IMR-90 (cell line): ENCODE measurements around the gene PAF1. TPM values are rescaled to one million over a fixed set of nuclear protein-coding genes. Genes with fewer than 3 reads are reported as not detected.
A peak's percentile ranks its signal among the peaks of the same experiment; 100 is the strongest.

Source experiments
- ATAC-seq: fragments of 200-7000 bp; cut with Tn5 transposase; 2 replicates; pipeline ENCODE4 v1.9.1; 2020; ENCODE audit warnings: low read depth, mild to moderate bottlenecking, moderate library complexity
- BruUV-seq: library from RNA; stranded (reverse); fragments of 400-500 nt; replicated peaks from 2 replicates; lab custom pipeline; 2021; lab: Mats Ljungman, UMichigan
- CTCF ChIA-PET: fragments of 300-600 bp; formaldehyde crosslinking; extraction: SDS; loops from one replicate; lab custom pipeline; 2021; ENCODE audit warnings: antibody characterized with exemption; lab: Yijun Ruan, JAX
- POLR2A ChIA-PET: fragments of 300-600 bp; sonication (Branson Sonifier 250); formaldehyde crosslinking; loops from one replicate; lab custom pipeline; 2022; ENCODE audit warnings: antibody characterized with exemption; ENCODE audit not compliant: unreplicated experiment; lab: Charles Lee
- DNase-seq: peaks from one replicate; pipeline ENCODE4 v3.0.0; 2013
- H2AFZ ChIP-seq: replicated peaks from 2 replicates; pipeline ENCODE3; 2013; ENCODE audit warnings: low read length, mild to moderate bottlenecking; ENCODE audit not compliant: poor library complexity
- H2AK5ac ChIP-seq: 2 replicates; pipeline ENCODE4 v1.6.1; 2013; ENCODE audit warnings: low read depth, low read length, inconsistent platforms
- H2AK9ac ChIP-seq: replicated peaks from 2 replicates; pipeline ENCODE3; 2013; ENCODE audit warnings: mild to moderate bottlenecking, low read depth, low read length, moderate library complexity; ENCODE audit not compliant: poor library complexity
- H2BK120ac ChIP-seq: 2 replicates; pipeline ENCODE4 v1.6.1; 2013; ENCODE audit warnings: low read depth, low read length, inconsistent platforms
- H2BK15ac ChIP-seq: 3 replicates; pipeline ENCODE4 v1.6.1; 2013; ENCODE audit warnings: low read depth, low read length, inconsistent platforms
- H2BK20ac ChIP-seq: 2 replicates; pipeline ENCODE4 v1.6.1; 2013; ENCODE audit warnings: low read depth, mild to moderate bottlenecking, inconsistent platforms, low read length, moderate library complexity
- H2BK5ac ChIP-seq: 2 replicates; pipeline ENCODE4 v1.6.1; 2013; ENCODE audit warnings: mild to moderate bottlenecking, low read depth, low read length, inconsistent platforms; ENCODE audit not compliant: poor library complexity, severe bottlenecking
- H3K14ac ChIP-seq: replicated peaks from 2 replicates; pipeline ENCODE4 v1.6.1; 2013; ENCODE audit warnings: low read depth, low read length, inconsistent platforms
- H3K18ac ChIP-seq: 2 replicates; pipeline ENCODE4 v1.6.1; 2013; ENCODE audit warnings: low read depth, low read length, control low read depth
- H3K23ac ChIP-seq: 2 replicates; pipeline ENCODE4 v1.6.1; 2013; ENCODE audit warnings: low read depth, low read length, inconsistent platforms
- H3K27ac ChIP-seq: 2 replicates; pipeline ENCODE4 v1.5.1; 2013; ENCODE audit warnings: mild to moderate bottlenecking, control low read depth, low read length; ENCODE audit not compliant: insufficient read depth
- H3K27me3 ChIP-seq: 2 replicates; pipeline ENCODE4 v1.6.1; 2013; ENCODE audit warnings: low read length; ENCODE audit not compliant: control insufficient read depth, insufficient read depth
- H3K36me3 ChIP-seq: 2 replicates; pipeline ENCODE4 v1.6.1; 2013; ENCODE audit warnings: low read length, mixed read lengths; ENCODE audit not compliant: control insufficient read depth, insufficient read depth
- H3K4ac ChIP-seq: 2 replicates; pipeline ENCODE4 v1.6.1; 2013; ENCODE audit warnings: low read depth, low read length, inconsistent platforms
- H3K4me1 ChIP-seq: 2 replicates; pipeline ENCODE4 v1.6.1; 2013; ENCODE audit warnings: low read length, mixed read lengths; ENCODE audit not compliant: control insufficient read depth, insufficient read depth
- H3K4me2 ChIP-seq: 2 replicates; pipeline ENCODE4 v1.6.1; 2013; ENCODE audit warnings: low read depth, mild to moderate bottlenecking, control low read depth, low read length, moderate library complexity
- H3K4me3 ChIP-seq: 2 replicates; pipeline ENCODE4 v1.5.1; 2013; ENCODE audit warnings: low read depth, mild to moderate bottlenecking, control low read depth, low read length, moderate library complexity; ENCODE audit not compliant: insufficient read depth
- H3K56ac ChIP-seq: 2 replicates; pipeline ENCODE4 v1.6.1; 2013; ENCODE audit warnings: low read length, inconsistent platforms; ENCODE audit not compliant: insufficient read depth; ENCODE audit errors: extremely low read depth
- H3K79me1 ChIP-seq, 2 experiments: 2 replicates each; pipeline ENCODE4 v1.6.1; 2013; ENCODE audit warnings: low read length in 2 of 2, inconsistent platforms in 1 of 2, low read depth in 1 of 2
- H3K9ac ChIP-seq: 2 replicates; pipeline ENCODE4 v1.6.1; 2013; ENCODE audit warnings: low read depth, low read length, control low read depth
- H3K9me1 ChIP-seq: 2 replicates; pipeline ENCODE4 v1.6.1; 2013; ENCODE audit warnings: low read length, inconsistent platforms; ENCODE audit not compliant: insufficient read depth
- H3K9me3 ChIP-seq: 2 replicates; pipeline ENCODE4 v1.6.1; 2013; ENCODE audit warnings: low read length; ENCODE audit not compliant: control insufficient read depth, insufficient read depth
- H4K20me1 ChIP-seq: 2 replicates; pipeline ENCODE4 v1.6.1; 2013; ENCODE audit warnings: low read length, inconsistent platforms; ENCODE audit not compliant: insufficient read depth
- H4K5ac ChIP-seq: 2 replicates; pipeline ENCODE4 v1.6.1; 2013; ENCODE audit warnings: mild to moderate bottlenecking, low read depth, low read length, control low read depth
- H4K8ac ChIP-seq, 2 experiments: 2 replicates each; pipeline ENCODE4 v1.6.1; 2013; ENCODE audit warnings: low read depth in 2 of 2, low read length in 2 of 2, control low read depth in 1 of 2, inconsistent platforms in 1 of 2
- H4K91ac ChIP-seq: 2 replicates; pipeline ENCODE4 v1.6.1; 2013; ENCODE audit warnings: low read depth, low read length, inconsistent platforms; ENCODE audit not compliant: insufficient read depth
- BHLHE40 ChIP-seq: fragments of 150-350 bp; IDR thresholded peaks from 2 replicates; pipeline ENCODE4 v1.6.1; 2016; ENCODE audit warnings: mild to moderate bottlenecking, low read depth, low read length
- CHD1 ChIP-seq: IDR thresholded peaks from 2 replicates; pipeline ENCODE4 v1.6.1; 2012; ENCODE audit warnings: low read depth, low read length, improper control_type of control experiment
- FOS ChIP-seq: fragments of 150-350 bp; IDR thresholded peaks from 2 replicates; pipeline ENCODE4 v1.6.1; 2016; ENCODE audit warnings: low read depth, low read length
- MAFK ChIP-seq: IDR thresholded peaks from 2 replicates; pipeline ENCODE4 v1.6.1; 2012; ENCODE audit warnings: low read depth, low read length, improper control_type of control experiment
- MAZ ChIP-seq: IDR thresholded peaks from 2 replicates; pipeline ENCODE4 v1.6.1; 2012; ENCODE audit warnings: low read depth, mild to moderate bottlenecking, low read length, improper control_type of control experiment, moderate library complexity, borderline replicate concordance
- MXI1 ChIP-seq: IDR thresholded peaks from 2 replicates; pipeline ENCODE4 v1.6.1; 2012; ENCODE audit warnings: low read depth, mild to moderate bottlenecking, low read length, moderate library complexity, borderline replicate concordance
- NFE2L2 ChIP-seq: fragments of 150-350 bp; IDR thresholded peaks from 2 replicates; pipeline ENCODE4 v1.6.1; 2016; ENCODE audit warnings: low read depth, mild to moderate bottlenecking, low read length
- POLR2A ChIP-seq: IDR thresholded peaks from 2 replicates; pipeline ENCODE4 v1.6.1; 2012; ENCODE audit warnings: mild to moderate bottlenecking, low read depth, low read length
- RAD21 ChIP-seq: IDR thresholded peaks from 2 replicates; pipeline ENCODE4 v1.6.1; 2012; ENCODE audit warnings: low read length, improper control_type of control experiment
- RFX5 ChIP-seq: IDR thresholded peaks from 2 replicates; pipeline ENCODE4 v1.8.0; 2012; ENCODE audit warnings: low read depth, mild to moderate bottlenecking, low read length, moderate library complexity
- SMC3 ChIP-seq: fragments of 150-350 bp; IDR thresholded peaks from 2 replicates; pipeline ENCODE4 v1.6.1; 2016; ENCODE audit warnings: low read depth, mild to moderate bottlenecking, antibody characterized with exemption, low read length, moderate library complexity
- WGBS, 2 experiments: methylation state at CpG; one replicate each; pipeline versions ENCODE4 v1.1.5 to v1.1.7; 2013; ENCODE audit warnings: missing lambda C conversion rate in 2 of 2; ENCODE audit not compliant: insufficient read length in 1 of 2; ENCODE audit errors: extremely low coverage in 2 of 2; 5-methylcytosine and 5-hydroxymethylcytosine counted together
- dilution Hi-C: fragments of 300-500 bp; cut with HindIII; formaldehyde crosslinking; loops from one replicate; pipeline ENCODE4 v1.14.3; 2018; ENCODE audit warnings: low sequenced_read_pairs; ENCODE audit not compliant: unreplicated experiment
- in situ Hi-C: fragments of 300-500 bp; cut with MboI; formaldehyde crosslinking; loops from 3 replicates; pipeline ENCODE4 v1.14.3; 2019; ENCODE audit warnings: low sequenced_read_pairs, inconsistent platforms, mixed read lengths
- intact Hi-C: fragments of 100-400 bp; cut with micrococcal nuclease; formaldehyde crosslinking; loops from 2 replicates; pipeline ENCODE4 v1.10.0; 2022
- polyA plus RNA-seq, 3 experiments: library from polyadenylated mRNA; depleted of rRNA; stranded (reverse); fragments of >200 nt; gene quantifications; 2 replicates each; pipeline ENCODE4 v1.2.3, GENCODE V29; 2012; ENCODE audit warnings: low replicate concordance in 1 of 3
- total RNA-seq: library from RNA; depleted of rRNA; stranded (reverse); fragments of >200 nt; gene quantifications from 2 replicates; pipeline ENCODE4 v1.2.3, GENCODE V29; 2012
- TF ChIP-seq, protein P1 (sequence below): fragments of 150-350 bp; IDR thresholded peaks from 2 replicates; pipeline ENCODE4 v1.6.1; 2017; ENCODE audit warnings: mild to moderate bottlenecking, antibody characterized with exemption, low read length, low read depth
- TF ChIP-seq, protein P2 (sequence below): fragments of 150-350 bp; IDR thresholded peaks from 2 replicates; pipeline ENCODE4 v1.6.1; 2016; ENCODE audit warnings: low read depth, mild to moderate bottlenecking, low read length, moderate library complexity, borderline replicate concordance

The PAF1 gene
- total and polyA plus RNA-seq, 2 of the 4 experiments (the other 2 are of a cell fraction): 45.7 to 54.3 TPM

- Histone ChIP-seq H4K20me1 (peaks cover 33% of the 10 kb centered on the region), H3K18ac (peak overlapping the region; percentile 96), H3K9me1 (peaks cover 10% of the 10 kb centered on the region), H4K8ac (peak overlapping the region; percentile 86 to 90), H2AK9ac (peak overlapping the region; percentile 100), H3K27ac (peak overlapping the region; percentile 95), H3K9ac (peak overlapping the region; percentile 82), H2BK120ac (peak overlapping the region; percentile 98), H4K5ac (peak overlapping the region; percentile 95), H3K9me3 (no peaks in the 10 kb centered on the region), H2AK5ac (peak overlapping the region; percentile 97), H2AFZ (peak overlapping the region; percentile 69), H3K4me1 (peaks cover 26% of the 10 kb centered on the region), H3K4me2 (peak overlapping the region; percentile 87), H3K4ac (peak overlapping the region; percentile 99), H3K4me3 (peak overlapping the region; percentile 29), H2BK15ac (peak overlapping the region; percentile 95; the same call in 2 of the 3 replicates), H2BK20ac (peak overlapping the region; percentile 85), H4K91ac (peak overlapping the region; percentile 99), H3K14ac (peak overlapping the region; percentile 95), H3K27me3 (no peaks in the 10 kb centered on the region), H2BK5ac (peak overlapping the region; percentile 94), H3K56ac (peak overlapping the region; percentile 96), H3K79me1 (peaks cover 0 to 42% of the 10 kb centered on the region in 2 experiments; a peak in 2 of 4 replicates), H3K36me3 (peaks cover 11% of the 10 kb centered on the region), H3K23ac (peak overlapping the region; percentile 79; the same call in 1 of the 2 replicates)
- ChIA-PET CTCF (interaction anchor here (0.9 kb wide), 1 partner anchor 8 kb away, joined by 3 read pairs; no protein-coding TSS in a partner anchor), POLR2A (interaction anchor here (0.5 to 0.8 kb wide), 5 partner anchors 8 to 1393 kb away, joined by 3 to 12 read pairs (median 6); partner anchors contain the start of genes PLEKHG2 and SUPT5H)
- in situ Hi-C loops: no loop called here
- ATAC-seq (peak; percentile 59), DNase-seq (peak; percentile 99)
- no TSS peak for BruUV-seq
- intact Hi-C loops: loop anchor here (1.0 to 2.0 kb wide), 2 partner anchors 9 to 129 kb away; partner anchors contain the start of genes EID2B and PLEKHG2
- WGBS, 2 experiments: 0% methylated on average over 6 of the region's 43 CpGs; no CpG with 5 or more reads in 1 of the 2 experiments
- dilution Hi-C loops: no loop called here
- TF ChIP-seq, protein P1, sequence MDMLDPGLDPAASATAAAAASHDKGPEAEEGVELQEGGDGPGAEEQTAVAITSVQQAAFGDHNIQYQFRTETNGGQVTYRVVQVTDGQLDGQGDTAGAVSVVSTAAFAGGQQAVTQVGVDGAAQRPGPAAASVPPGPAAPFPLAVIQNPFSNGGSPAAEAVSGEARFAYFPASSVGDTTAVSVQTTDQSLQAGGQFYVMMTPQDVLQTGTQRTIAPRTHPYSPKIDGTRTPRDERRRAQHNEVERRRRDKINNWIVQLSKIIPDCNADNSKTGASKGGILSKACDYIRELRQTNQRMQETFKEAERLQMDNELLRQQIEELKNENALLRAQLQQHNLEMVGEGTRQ: peak; percentile 32; the same call in 1 of the 2 replicates
- TF ChIP-seq MAZ: peak; percentile 95
- peak; percentile 82; the same call in 1 of the 2 replicates for TF ChIP-seq CHD1
- no peak for TF ChIP-seq MXI1
- TF ChIP-seq POLR2A: peak; percentile 82
- peak; percentile 94 for TF ChIP-seq FOS
- TF ChIP-seq MAFK: peak; percentile 83
- 0 out of 2 replicates have a peak, but pooled peaks have one; percentile 1 for TF ChIP-seq SMC3
- peak; percentile 100 for TF ChIP-seq BHLHE40
- no peak for TF ChIP-seq RFX5
- TF ChIP-seq, protein P2, sequence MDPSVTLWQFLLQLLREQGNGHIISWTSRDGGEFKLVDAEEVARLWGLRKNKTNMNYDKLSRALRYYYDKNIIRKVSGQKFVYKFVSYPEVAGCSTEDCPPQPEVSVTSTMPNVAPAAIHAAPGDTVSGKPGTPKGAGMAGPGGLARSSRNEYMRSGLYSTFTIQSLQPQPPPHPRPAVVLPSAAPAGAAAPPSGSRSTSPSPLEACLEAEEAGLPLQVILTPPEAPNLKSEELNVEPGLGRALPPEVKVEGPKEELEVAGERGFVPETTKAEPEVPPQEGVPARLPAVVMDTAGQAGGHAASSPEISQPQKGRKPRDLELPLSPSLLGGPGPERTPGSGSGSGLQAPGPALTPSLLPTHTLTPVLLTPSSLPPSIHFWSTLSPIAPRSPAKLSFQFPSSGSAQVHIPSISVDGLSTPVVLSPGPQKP: no peak
- TF ChIP-seq RAD21: peak; percentile 16; the same call in 1 of the 2 replicates
- peak; percentile 97 for TF ChIP-seq NFE2L2
Measured at GRCh38 chr19:39403331-39404312, 12.7 kb upstream of the PAF1 start.
